GM12891 (cell line): Measurements from ENCODE around the gene SLC44A4.

Source experiments
- DNase-seq: peaks from one replicate; pipeline ENCODE4 v3.0.0; 2011; ENCODE audit warnings: low spot score; ENCODE audit not compliant: insufficient read length
- FAIRE-seq: peaks from 2 replicates; lab custom pipeline; 2011; peaks lifted over from hg19 to GRCh38; lab: Jason Lieb, UNC
- PAX5 ChIP-seq: IDR thresholded peaks from 2 replicates; pipeline ENCODE4 v1.6.1; 2011; ENCODE audit warnings: low read length, moderate library complexity, mild to moderate bottlenecking; ENCODE audit not compliant: insufficient read depth, severe bottlenecking
- POLR2A ChIP-seq: IDR thresholded peaks from 2 replicates; pipeline ENCODE4 v1.6.1; 2011; ENCODE audit warnings: low read depth, low read length, control low read depth
- POLR2AphosphoS5 ChIP-seq: IDR thresholded peaks from 2 replicates; pipeline ENCODE4 v1.6.1; 2011; ENCODE audit warnings: low read depth, low read length, control low read depth
- POU2F2 ChIP-seq: IDR thresholded peaks from 2 replicates; pipeline ENCODE4 v1.6.1; 2011; ENCODE audit warnings: low read depth, mild to moderate bottlenecking, control low read depth, low read length, moderate library complexity
- SPI1 ChIP-seq: IDR thresholded peaks from 2 replicates; pipeline ENCODE4 v1.6.1; 2011; ENCODE audit warnings: low read depth, low read length, control low read depth
- TAF1 ChIP-seq: IDR thresholded peaks from 2 replicates; pipeline ENCODE4 v1.6.1; 2011; ENCODE audit warnings: low read depth, low read length, control low read depth

The SLC44A4 gene

DNA sequence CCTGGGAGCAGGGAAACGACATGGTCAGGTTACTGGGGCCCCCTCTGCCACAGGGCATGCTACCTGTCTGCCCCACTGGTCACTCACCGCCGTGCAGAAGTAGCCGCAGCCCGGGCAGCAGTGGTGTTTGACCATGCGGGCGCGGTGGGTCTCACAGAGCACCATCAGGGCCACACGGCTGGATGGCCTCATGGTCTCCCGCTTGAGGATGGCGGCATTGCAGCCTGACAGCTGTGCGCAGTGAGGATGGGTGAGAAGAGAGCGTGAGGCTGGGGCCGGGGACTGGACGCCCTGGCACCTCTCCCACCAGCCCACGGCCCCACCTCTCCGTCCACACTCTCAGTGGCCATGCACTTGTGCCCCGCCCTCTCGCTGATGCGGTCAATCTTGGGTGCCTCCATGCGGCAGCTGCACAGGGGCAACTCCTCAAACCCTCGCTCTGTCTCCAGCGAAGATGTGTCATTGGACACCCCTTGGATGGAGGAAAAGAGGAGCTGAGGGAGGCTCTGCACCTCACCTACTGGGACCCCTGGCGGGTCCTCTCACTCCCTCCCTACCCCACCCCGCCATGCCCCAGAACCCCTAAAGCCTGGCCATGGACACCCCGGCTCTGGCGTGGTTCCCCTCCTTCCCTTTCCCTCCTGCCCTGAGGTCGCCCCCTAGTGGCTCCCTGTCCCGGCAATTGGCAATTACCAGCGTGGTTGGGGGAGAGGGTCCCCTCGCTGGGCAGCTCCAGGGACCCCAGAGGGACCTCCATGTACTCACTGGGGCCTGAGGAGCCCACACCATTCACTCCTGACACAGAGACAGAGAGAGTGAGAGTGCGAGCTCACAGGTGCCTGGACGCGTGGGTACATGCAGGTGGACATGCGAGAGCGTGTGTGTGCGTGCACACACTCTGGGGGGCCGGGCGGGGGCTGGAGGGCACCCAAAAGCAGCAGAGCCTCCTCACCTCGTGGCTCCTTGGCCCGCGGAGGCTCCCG, 9.8 kb upstream of the SLC44A4 start:
- FAIRE-seq (peak; percentile 23), DNase-seq (peak; percentile 76)
- TF ChIP-seq SPI1 (no peak), POLR2A (no peak), TAF1 (no peak), POU2F2 (no peak; the same call in 1 of the 2 replicates), PAX5 (no peak), POLR2AphosphoS5 (no peak)

DNA sequence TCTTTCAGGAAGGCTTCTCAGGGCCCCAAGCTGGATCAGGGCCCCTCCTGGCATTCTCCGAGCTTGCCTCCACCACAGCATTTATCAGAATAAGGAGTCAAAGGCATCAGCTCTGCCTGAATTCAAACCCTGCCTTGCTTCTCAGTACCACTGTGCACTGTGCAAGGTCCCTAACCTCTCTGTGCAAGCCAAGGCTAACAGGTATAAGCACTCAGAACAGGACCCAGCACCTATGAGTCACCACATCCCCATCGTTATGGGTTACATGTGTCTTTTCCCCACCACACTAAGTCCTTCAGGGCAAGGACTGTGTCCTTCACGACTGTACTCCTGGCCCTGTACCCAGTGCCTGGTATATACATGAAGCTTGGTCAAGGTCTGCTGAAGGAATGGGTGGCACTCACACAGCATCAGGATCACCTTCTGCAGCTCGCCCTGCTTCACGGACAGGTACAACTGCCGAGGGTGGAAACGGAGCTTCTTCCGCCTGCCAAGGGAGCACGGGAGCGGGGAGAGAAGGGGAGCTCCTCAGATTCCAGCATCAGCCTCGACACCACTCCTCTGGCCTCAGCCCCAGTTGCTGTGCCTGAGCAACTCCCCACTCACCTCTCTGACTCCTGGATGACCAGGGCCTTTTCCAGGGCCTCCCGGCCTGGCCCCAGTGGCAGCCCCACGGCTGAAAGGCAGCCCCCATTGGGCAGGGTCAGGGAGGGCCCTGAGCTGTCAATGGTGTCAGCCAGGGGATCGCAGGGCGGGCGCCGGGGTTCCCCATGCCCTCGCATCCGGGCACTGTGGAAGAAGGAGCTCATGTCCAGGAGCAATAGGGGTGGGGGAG, 8.6 kb upstream of the SLC44A4 start:
- DNase-seq (no peak), FAIRE-seq (no peak)
- no peak for TF ChIP-seq TAF1
- no peak for TF ChIP-seq POU2F2
- TF ChIP-seq PAX5, result no peak
- TF ChIP-seq POLR2AphosphoS5, result no peak
- no peak for TF ChIP-seq POLR2A
- no peak for TF ChIP-seq SPI1

DNA sequence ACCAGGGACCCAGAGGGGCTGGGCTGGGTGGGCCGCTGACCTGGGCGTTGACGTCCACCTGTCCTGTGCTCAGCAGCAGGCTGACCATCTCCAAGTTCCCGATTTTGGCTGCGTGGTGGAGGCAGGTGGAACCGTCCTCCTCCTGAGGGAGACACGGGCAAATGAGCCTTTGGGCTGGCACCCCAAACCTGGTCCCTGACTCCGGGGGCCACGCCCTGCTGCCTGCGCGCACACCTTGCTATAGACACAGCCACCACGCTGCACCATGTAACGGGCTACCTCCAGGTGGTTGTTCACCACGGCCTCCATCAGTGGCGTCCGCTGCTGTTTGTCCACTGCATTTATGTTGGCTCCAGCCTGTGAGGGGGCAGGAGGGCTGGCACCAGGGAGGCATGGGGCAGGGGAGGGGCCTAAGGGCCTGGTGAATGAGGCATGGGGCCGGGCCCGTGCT, 7.8 kb upstream of the SLC44A4 start:
- FAIRE-seq, result no peak

DNA sequence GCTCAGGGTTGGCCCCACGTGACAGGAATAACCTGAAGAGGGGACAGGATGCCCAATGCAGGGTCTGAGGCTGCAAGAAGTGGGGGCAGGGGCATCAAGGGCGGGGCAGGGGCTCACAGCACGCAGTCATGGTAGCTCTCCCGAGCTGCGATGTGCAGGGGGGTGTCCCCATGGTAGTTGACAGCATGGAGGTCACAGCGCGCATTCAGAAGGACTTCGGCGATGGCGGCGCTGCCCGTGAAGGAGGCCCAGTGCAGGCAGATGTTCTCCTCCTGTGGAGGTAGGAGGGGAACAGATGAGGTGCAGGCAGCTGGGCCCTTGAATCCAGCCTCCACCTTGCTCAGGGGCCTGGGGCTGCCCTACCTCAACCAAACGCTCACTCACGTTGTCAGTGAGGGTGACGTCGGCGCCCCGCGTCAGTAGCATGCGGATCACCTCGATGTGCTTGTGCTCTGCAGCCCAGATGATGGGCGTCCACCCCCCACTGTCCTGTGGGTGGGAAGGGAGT, 5.8 kb upstream of the SLC44A4 start:
- no peak for FAIRE-seq
- DNase-seq, result no peak

More for the DNA sequence above, 7.8 kb upstream of the SLC44A4 start:
- no peak for DNase-seq
- TF ChIP-seq POLR2A (no peak), POU2F2 (no peak), TAF1 (no peak), POLR2AphosphoS5 (no peak), PAX5 (no peak), SPI1 (no peak)

DNA sequence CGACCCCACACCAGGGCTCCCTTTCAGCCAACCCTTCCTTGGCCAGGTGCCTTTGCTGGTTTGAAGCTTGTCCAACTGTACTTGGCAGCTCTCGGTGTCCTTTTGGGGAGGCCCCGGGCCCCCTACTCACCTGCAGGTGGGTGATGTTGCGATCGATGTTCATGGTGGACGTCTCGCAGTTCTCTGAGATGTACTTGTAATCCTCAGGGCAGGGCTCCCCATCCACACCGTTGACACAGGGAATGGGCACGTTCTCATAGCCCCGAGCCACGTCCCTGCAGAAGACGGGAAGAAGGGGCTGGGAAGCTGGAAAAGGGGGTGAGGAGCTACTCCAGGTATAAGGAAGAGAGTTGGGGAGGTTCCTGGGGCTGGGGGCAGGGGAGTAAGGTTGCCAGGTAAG, 4.9 kb upstream of the SLC44A4 start:
- TF ChIP-seq POLR2A, result no peak
- TF ChIP-seq PAX5, result no peak
- TF ChIP-seq POLR2AphosphoS5, result no peak
- TF ChIP-seq POU2F2, result no peak
- no peak for TF ChIP-seq TAF1
- no peak for TF ChIP-seq SPI1
- no peak for FAIRE-seq
- DNase-seq, result no peak

More for the DNA sequence above, 5.8 kb upstream of the SLC44A4 start:
- no peak for TF ChIP-seq SPI1
- no peak for TF ChIP-seq POLR2A
- no peak for TF ChIP-seq PAX5
- TF ChIP-seq TAF1, result no peak
- no peak for TF ChIP-seq POLR2AphosphoS5
- TF ChIP-seq POU2F2, result no peak

DNA sequence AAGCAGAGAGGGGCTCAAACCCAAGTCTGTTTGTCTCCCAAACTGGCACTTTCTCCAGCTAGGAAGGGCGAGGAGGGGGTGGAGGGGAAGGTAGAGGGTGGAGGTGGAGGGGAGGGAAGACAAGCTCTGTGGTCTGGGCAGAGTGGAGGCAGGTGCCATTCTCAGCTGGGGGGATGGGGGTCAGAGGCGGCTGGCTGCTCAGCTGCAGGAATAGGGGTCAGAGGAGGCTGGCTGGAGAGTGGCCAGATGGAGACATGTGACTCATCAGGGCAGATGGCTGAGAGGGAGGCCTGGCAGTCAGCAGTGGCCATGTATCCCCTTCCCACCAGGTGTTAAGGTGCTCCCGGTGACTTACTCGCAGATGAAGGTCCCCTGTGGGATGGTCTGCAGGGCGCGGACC, 3.5 kb upstream of the SLC44A4 start:
- DNase-seq (no peak), FAIRE-seq (no peak)
- TF ChIP-seq POU2F2, result no peak
- TF ChIP-seq PAX5, result no peak
- TF ChIP-seq POLR2AphosphoS5, result no peak
- TF ChIP-seq TAF1, result no peak
- no peak for TF ChIP-seq POLR2A
- no peak for TF ChIP-seq SPI1

DNA sequence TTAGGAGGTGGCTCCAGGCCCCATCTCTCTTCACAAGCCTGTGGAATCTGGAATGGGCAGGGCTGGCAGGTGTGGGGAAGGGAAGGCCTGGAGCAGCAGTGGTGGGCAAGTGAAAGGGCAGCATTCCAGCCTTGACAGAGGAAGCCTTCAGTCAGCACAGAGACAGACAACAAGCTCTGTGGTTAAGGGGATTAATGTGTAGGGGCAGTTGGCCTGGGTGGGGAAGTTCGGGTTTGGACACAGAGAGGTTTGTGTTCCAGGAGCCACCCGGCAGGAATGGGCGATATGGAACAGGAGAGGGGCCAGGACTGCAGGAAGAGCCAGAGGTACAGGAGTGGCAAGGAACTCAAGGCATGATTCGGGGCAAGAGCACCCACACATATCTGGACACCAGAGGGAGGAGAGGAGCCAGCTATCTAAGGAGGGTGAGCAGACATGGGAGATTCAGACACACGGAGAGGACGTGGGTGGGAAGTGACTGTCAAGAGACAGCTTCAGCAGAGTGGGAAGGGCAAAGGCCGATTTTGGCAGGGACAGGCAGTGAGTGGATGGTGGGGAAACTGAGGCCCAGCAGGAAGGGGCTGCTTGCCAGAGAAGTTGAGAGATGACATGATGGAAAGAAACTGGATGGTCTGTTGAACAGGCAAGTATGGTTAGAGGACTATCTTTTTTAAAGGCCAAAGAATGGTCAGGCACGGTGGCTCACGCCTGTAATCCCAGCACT, 2.5 kb upstream of the SLC44A4 start:
- DNase-seq, result no peak
- FAIRE-seq, result no peak
- TF ChIP-seq POLR2AphosphoS5 (no peak), PAX5 (no peak), SPI1 (no peak), TAF1 (no peak), POU2F2 (no peak), POLR2A (no peak)

DNA sequence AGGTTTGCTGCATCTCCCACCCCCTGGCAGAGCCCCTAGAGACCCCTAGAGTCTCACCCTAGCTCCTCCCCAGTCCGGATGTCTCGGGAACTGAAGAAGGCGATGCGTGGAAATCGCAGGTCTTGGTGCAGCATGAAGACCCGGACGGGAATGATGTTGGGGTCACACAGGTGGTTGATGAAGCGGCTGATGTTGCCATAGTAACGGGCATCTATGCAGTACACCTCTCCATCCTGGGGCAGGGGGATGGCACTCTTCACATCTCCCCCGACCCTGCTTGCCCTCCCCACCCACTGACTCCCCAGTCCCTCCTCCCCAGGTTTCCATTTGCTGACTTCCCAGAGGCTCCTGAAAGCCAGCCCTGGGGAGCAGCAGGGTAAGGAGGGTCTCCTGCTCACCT, 1.8 kb upstream of the SLC44A4 start:
- TF ChIP-seq POLR2A, result no peak
- TF ChIP-seq TAF1, result no peak
- TF ChIP-seq POU2F2, result no peak
- no peak for TF ChIP-seq PAX5
- no peak for TF ChIP-seq SPI1
- TF ChIP-seq POLR2AphosphoS5, result no peak
- DNase-seq, result no peak

DNA sequence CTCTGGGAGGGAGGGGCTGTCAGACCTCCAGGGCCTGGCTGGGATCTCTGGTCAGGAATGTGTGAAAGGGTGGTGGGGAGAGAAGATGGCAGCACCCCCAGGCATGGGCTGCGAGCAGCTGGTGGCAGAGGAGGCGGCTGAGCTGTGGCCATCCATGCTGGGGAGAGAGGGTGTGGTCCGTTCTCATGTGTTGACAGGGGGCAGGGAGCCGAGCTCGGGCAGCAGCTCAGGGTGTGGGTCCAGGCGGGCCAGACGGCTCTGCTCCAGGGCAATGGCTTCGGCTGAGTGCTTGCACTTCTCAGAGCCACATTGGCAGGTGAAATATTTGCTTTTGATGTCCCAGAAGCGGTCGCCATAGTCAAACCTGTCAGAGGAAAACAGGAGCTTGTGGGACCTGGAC, 1.1 kb upstream of the SLC44A4 start:
- no peak for FAIRE-seq
- DNase-seq, result no peak
- TF ChIP-seq PAX5 (no peak), SPI1 (no peak), POLR2A (no peak), POU2F2 (no peak), POLR2AphosphoS5 (no peak), TAF1 (no peak)

More for the DNA sequence above, 1.8 kb upstream of the SLC44A4 start:
- FAIRE-seq, result no peak
